ENCODE results near the gene KIAA0753. TPM values are rescaled to one million over a fixed set of nuclear protein-coding genes. Genes with fewer than 3 reads are reported as not detected.

Gene KIAA0753
- total and polyA plus RNA-seq, 2 of the 13 experiments (the other 11 are each of a cell fraction or from before 2014, with no cell fraction given): 5.2 to 9.1 TPM

- TF ChIP-seq KDM2A (CRISPR knock-in tag; IDR thresholded peaks at IDR 0.05; ENCODE audit: borderline replicate concordance, low read depth) (peak; percentile 99), ZNF292 (CRISPR knock-in tag; IDR thresholded peaks at IDR 0.05; ENCODE audit: borderline replicate concordance, low read depth) (peak; percentile 65; the same call in 1 of the 2 replicates), ZNF776 (CRISPR knock-in tag; IDR thresholded peaks at IDR 0.05) (no peak), AGO1 (IDR thresholded peaks at IDR 0.05; ENCODE audit: low read depth, low read length, poor library complexity, severe bottlenecking) (peak; percentile 81), ZNF768 (CRISPR knock-in tag; IDR thresholded peaks at IDR 0.05) (peak; percentile 45; the same call in 1 of the 2 replicates), ZNF24 (IDR thresholded peaks at IDR 0.05) (no peak), IRF2 (CRISPR knock-in tag; IDR thresholded peaks at IDR 0.05) (peak; percentile 87), KDM1A (CRISPR knock-in tag; IDR thresholded peaks at IDR 0.05) (no peak), DMTF1 (CRISPR knock-in tag; IDR thresholded peaks at IDR 0.05) (no peak), ESRRA (CRISPR knock-in tag; IDR thresholded peaks at IDR 0.05; ENCODE audit: low read depth) (0 out of 2 replicates have a peak, but pooled peaks have one; percentile 15), ZNF749 (CRISPR knock-in tag; IDR thresholded peaks at IDR 0.05; ENCODE audit: borderline replicate concordance) (peak; percentile 77), ZNF772 (CRISPR knock-in tag; IDR thresholded peaks at IDR 0.05) (0 out of 2 replicates have a peak, but pooled peaks have one; percentile 38), ZNF788 (CRISPR knock-in tag; IDR thresholded peaks at IDR 0.05; ENCODE audit: borderline replicate concordance) (peak; percentile 58; the same call in 1 of the 2 replicates), FOXC1 (CRISPR knock-in tag; IDR thresholded peaks at IDR 0.05; ENCODE audit: borderline replicate concordance) (no peak), ZKSCAN8 (CRISPR knock-in tag; IDR thresholded peaks at IDR 0.05; ENCODE audit: borderline replicate concordance) (peak; percentile 57; the same call in 1 of the 2 replicates), ZNF432 (CRISPR knock-in tag; IDR thresholded peaks at IDR 0.05; ENCODE audit: borderline replicate concordance) (no peak), PPARG (CRISPR knock-in tag; conservative IDR thresholded peaks at IDR 0.05) (0 out of 2 replicates have a peak, but pooled peaks have one; percentile 29), ZNF616 (CRISPR knock-in tag; IDR thresholded peaks at IDR 0.05; ENCODE audit: low read depth) (no peak), NFKB2 (CRISPR knock-in tag; IDR thresholded peaks at IDR 0.05; ENCODE audit: borderline replicate concordance) (no peak; the same call in 1 of the 2 replicates), MAZ (IDR thresholded peaks at IDR 0.05; ENCODE audit: borderline replicate concordance, low read depth, low read length) (peak; percentile 50; the same call in 1 of the 2 replicates), MAZ (CRISPR knock-in tag; IDR thresholded peaks at IDR 0.05; ENCODE audit: low read depth) (no peak; the same call in 1 of the 2 replicates), SALL1 (CRISPR knock-in tag; IDR thresholded peaks at IDR 0.05) (peak; percentile 68)
- TF ChIP-seq, protein P1, sequence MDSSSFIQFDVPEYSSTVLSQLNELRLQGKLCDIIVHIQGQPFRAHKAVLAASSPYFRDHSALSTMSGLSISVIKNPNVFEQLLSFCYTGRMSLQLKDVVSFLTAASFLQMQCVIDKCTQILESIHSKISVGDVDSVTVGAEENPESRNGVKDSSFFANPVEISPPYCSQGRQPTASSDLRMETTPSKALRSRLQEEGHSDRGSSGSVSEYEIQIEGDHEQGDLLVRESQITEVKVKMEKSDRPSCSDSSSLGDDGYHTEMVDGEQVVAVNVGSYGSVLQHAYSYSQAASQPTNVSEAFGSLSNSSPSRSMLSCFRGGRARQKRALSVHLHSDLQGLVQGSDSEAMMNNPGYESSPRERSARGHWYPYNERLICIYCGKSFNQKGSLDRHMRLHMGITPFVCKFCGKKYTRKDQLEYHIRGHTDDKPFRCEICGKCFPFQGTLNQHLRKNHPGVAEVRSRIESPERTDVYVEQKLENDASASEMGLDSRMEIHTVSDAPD (CRISPR knock-in tag; IDR thresholded peaks at IDR 0.05): 0 out of 2 replicates have a peak, but pooled peaks have one; percentile 54
- TF ChIP-seq, protein P2, sequence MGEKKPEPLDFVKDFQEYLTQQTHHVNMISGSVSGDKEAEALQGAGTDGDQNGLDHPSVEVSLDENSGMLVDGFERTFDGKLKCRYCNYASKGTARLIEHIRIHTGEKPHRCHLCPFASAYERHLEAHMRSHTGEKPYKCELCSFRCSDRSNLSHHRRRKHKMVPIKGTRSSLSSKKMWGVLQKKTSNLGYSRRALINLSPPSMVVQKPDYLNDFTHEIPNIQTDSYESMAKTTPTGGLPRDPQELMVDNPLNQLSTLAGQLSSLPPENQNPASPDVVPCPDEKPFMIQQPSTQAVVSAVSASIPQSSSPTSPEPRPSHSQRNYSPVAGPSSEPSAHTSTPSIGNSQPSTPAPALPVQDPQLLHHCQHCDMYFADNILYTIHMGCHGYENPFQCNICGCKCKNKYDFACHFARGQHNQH (CRISPR knock-in tag; IDR thresholded peaks at IDR 0.05): peak; percentile 84
These were observed at the start of gene KIAA0753, which contains the start of gene TXNDC17 (continued) for GRCh38 chr17:6640536-6641246.
